Stimulated activated CD4-positive, alpha-beta T cell treated with anti-CD3 and anti-CD28 coated beads, TNF-alpha, amount 100 ng/mL, for 1 hour (primary cell): ENCODE measurements around the gene PNKP.

Source experiments
- DNase-seq, 3 donors: peaks; one replicate each; pipeline ENCODE4 v3.0.0-alpha.2; 2020; ENCODE audit warnings: low read depth in 3 of 3, low spot score in 1 of 3

Gene PNKP

GRCh38 chr19:49847731-49848696 lies 19.4 kb downstream of the PNKP start:
- DNase-seq = no peak

GRCh38 chr19:49846408-49846807 lies 21.0 kb downstream of the PNKP start:
- DNase-seq = no peak

GRCh38 chr19:49845414-49845813 lies 22.0 kb downstream of the PNKP start:
- no peak for DNase-seq

GRCh38 chr19:49844138-49845095 lies 23.0 kb downstream of the PNKP start:
- DNase-seq = no peak

- DNase-seq = no peak
Observed at GRCh38 chr19:49843265-49843664, 24.1 kb downstream of the PNKP start.

- no peak for DNase-seq
Observed at GRCh38 chr19:49840736-49841249, 26.6 kb downstream of the PNKP start.

GRCh38 chr19:49840321-49840720 lies 27.1 kb downstream of the PNKP start:
- DNase-seq = no peak

- DNase-seq = no peak
Observed at GRCh38 chr19:49839713-49840112, 27.7 kb downstream of the PNKP start.

- no peak for DNase-seq
Observed at GRCh38 chr19:49838885-49839588, 28.3 kb downstream of the PNKP start.

- DNase-seq = no peak
Observed at GRCh38 chr19:49837425-49837824, 30.0 kb downstream of the PNKP start.

- no peak for DNase-seq
Observed at GRCh38 chr19:49837009-49837310, 30.4 kb downstream of the PNKP start.

- DNase-seq = no peak
Observed at GRCh38 chr19:49836176-49837008, 31.0 kb downstream of the PNKP start.

GRCh38 chr19:49835562-49835961 lies 31.8 kb downstream of the PNKP start:
- DNase-seq = no peak

GRCh38 chr19:49833599-49833998 lies 33.8 kb downstream of the PNKP start:
- no peak for DNase-seq

- DNase-seq = no peak
Observed at GRCh38 chr19:49832556-49832955, 34.8 kb downstream of the PNKP start.

GRCh38 chr19:49831592-49831991 lies 35.8 kb downstream of the PNKP start:
- DNase-seq = no peak

- no peak for DNase-seq
Observed at GRCh38 chr19:49830766-49831165, 36.6 kb downstream of the PNKP start.

- no peak for DNase-seq
Observed at GRCh38 chr19:49829721-49830120, 37.7 kb downstream of the PNKP start.

- no peak for DNase-seq
Observed at GRCh38 chr19:49829200-49829599, 38.2 kb downstream of the PNKP start.

- DNase-seq = no peak
Observed at GRCh38 chr19:49827034-49827433, 40.3 kb downstream of the PNKP start.
